Fibroblast of lung (primary cell): ENCODE measurements around the gene PRR35.

ENCODE experiments used
- CTCF ChIP-seq, 2 donors: IDR thresholded peaks in 1 of 2; conservative IDR thresholded peaks in 1 of 2; 1 replicate in 1 of 2; 2 replicates in 1 of 2; pipeline ENCODE4 v1.5.1; 2011 to 2012; ENCODE audit warnings: low read length in 2 of 2, control low read depth in 1 of 2, inconsistent platforms in 1 of 2, low read depth in 1 of 2, mild to moderate bottlenecking in 1 of 2
- EZH2 ChIP-seq: IDR thresholded peaks from 2 replicates; pipeline ENCODE4 v1.5.1; 2012; ENCODE audit warnings: low read length, control low read depth, mild to moderate bottlenecking; ENCODE audit errors: missing control alignments

- TF ChIP-seq CTCF (conservative IDR thresholded peaks at IDR 0.05 in 1 of 2, IDR thresholded peaks at IDR 0.05 in 1 of 2; ENCODE audit: low read depth in 1 of 2, low read length in 2 of 2) (no peak), EZH2 (no peak)
Measured at GRCh38 chr16:554297-554621, 5.9 kb upstream of the PRR35 start.
